ENCODE measurements around the gene CDH23.

- TF ChIP-seq MXI1 (conservative IDR thresholded peaks at IDR 0.05; ENCODE audit: poor library complexity, severe bottlenecking), result no peak
- TF ChIP-seq, protein P1, sequence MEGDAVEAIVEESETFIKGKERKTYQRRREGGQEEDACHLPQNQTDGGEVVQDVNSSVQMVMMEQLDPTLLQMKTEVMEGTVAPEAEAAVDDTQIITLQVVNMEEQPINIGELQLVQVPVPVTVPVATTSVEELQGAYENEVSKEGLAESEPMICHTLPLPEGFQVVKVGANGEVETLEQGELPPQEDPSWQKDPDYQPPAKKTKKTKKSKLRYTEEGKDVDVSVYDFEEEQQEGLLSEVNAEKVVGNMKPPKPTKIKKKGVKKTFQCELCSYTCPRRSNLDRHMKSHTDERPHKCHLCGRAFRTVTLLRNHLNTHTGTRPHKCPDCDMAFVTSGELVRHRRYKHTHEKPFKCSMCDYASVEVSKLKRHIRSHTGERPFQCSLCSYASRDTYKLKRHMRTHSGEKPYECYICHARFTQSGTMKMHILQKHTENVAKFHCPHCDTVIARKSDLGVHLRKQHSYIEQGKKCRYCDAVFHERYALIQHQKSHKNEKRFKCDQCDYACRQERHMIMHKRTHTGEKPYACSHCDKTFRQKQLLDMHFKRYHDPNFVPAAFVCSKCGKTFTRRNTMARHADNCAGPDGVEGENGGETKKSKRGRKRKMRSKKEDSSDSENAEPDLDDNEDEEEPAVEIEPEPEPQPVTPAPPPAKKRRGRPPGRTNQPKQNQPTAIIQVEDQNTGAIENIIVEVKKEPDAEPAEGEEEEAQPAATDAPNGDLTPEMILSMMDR (IDR thresholded peaks at IDR 0.05; ENCODE audit: poor library complexity, severe bottlenecking), result no peak
- TF ChIP-seq RAD21 (conservative IDR thresholded peaks at IDR 0.05), result no peak
- TF ChIP-seq EZH2 (IDR thresholded peaks at IDR 0.05; ENCODE audit: borderline replicate concordance, insufficient read depth, low read length, poor library complexity, severe bottlenecking), result no peak
- no peak for TF ChIP-seq EP300 (conservative IDR thresholded peaks at IDR 0.05; ENCODE audit: poor library complexity, severe bottlenecking)
- no peak for TF ChIP-seq POLR2AphosphoS5 (IDR thresholded peaks at IDR 0.05)
- no peak for TF ChIP-seq SMC3 (conservative IDR thresholded peaks at IDR 0.05; ENCODE audit: poor library complexity)
- no peak for TF ChIP-seq TAF1 (IDR thresholded peaks at IDR 0.05; ENCODE audit: low read depth)
These were observed 304.9 kb downstream of the CDH23 start for GRCh38 chr10:71701496-71702132.

Data from neural cell (in vitro differentiated cells).